GM19043 (cell line): ENCODE data around the gene DIP2A.
"Not testable (repeated sequence)": the region's sequence is repeated elsewhere in the genome, so short reads cannot be mapped to it uniquely, and the experiment has no call there.

Source experiments
- ATAC-seq: cut with Tn5 transposase; IDR thresholded peaks from one replicate; pipeline ENCODE4 v1.9.1; 2021; ENCODE audit warnings: low read depth; ENCODE audit not compliant: unreplicated experiment

Gene DIP2A

GRCh38 chr21:46425571-46425970 lies 33.1 kb upstream of the DIP2A start:
- ATAC-seq, result no peak

GRCh38 chr21:46426313-46427046 lies 32.2 kb upstream of the DIP2A start:
- ATAC-seq, result no peak

- ATAC-seq, result no peak
Measured at GRCh38 chr21:46427516-46427915, 31.2 kb upstream of the DIP2A start.

DNA sequence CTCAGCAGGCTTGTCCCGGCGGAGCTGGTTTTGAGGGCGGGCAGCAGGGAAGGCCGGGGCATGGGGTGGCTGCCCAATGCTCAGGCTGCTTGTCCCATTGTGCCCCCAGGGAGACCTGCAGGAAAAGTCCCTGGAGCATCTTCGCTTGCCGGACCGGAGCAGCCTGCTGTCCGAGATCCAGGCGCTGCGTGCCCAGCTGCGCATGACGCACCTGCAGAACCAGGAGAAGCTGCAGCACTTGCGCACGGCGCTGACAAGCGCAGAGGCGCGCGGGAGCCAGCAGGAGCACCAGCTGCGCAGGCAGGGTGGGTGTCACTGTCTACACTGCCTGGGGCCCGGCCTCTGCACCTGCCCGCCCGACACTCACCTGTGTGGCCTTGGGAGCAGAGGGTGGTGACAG lies 30.4 kb upstream of the DIP2A start:
- ATAC-seq, result no peak

GRCh38 chr21:46428987-46429710 lies 29.5 kb upstream of the DIP2A start:
- no peak for ATAC-seq

DNA sequence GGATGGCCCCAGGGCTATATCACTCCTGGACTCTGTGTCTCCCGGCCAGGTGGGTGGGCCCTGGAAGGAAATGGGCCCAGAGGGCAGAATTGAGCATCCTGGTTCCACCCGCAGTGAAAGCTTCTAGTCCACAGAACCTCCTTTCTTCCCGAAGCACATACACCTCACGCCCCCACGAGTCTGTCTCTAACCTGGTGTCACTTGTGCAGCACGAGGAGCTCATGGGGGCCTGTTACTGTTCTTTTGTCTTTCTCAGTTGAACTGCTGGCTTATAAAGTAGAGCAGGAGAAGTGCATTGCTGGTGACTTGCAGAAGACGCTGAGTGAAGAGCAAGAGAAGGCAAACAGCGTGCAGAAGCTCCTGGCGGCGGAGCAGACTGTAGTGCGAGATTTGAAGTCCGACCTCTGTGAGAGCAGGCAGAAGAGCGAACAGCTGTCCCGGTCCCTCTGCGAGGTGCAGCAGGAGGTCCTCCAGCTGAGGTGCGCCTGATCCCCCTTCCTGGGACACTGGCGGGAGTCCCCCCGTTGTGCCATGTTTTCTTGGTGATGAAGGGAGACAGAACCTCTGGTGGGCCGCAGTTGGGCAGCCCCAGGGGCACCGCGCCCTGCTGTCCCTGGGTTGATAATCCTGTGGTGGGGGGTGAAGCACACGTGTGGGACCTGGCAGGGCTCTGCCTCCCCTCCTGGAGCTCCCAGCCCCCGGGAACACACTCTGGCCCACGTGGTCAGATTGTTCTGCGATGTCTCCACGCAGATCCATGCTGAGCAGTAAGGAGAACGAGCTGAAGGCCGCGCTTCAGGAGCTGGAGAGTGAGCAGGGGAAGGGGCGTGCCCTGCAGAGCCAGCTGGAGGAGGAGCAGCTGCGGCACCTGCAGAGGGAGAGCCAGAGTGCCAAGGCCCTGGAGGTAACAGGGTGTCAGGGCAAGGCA lies 28.7 kb upstream of the DIP2A start:
- no peak for ATAC-seq

GRCh38 chr21:46431448-46431847 lies 27.2 kb upstream of the DIP2A start:
- ATAC-seq, result no peak

GRCh38 chr21:46431884-46432488 lies 26.7 kb upstream of the DIP2A start:
- no peak for ATAC-seq

GRCh38 chr21:46433116-46433515 lies 25.6 kb upstream of the DIP2A start:
- not testable (repeated sequence) for ATAC-seq

DNA sequence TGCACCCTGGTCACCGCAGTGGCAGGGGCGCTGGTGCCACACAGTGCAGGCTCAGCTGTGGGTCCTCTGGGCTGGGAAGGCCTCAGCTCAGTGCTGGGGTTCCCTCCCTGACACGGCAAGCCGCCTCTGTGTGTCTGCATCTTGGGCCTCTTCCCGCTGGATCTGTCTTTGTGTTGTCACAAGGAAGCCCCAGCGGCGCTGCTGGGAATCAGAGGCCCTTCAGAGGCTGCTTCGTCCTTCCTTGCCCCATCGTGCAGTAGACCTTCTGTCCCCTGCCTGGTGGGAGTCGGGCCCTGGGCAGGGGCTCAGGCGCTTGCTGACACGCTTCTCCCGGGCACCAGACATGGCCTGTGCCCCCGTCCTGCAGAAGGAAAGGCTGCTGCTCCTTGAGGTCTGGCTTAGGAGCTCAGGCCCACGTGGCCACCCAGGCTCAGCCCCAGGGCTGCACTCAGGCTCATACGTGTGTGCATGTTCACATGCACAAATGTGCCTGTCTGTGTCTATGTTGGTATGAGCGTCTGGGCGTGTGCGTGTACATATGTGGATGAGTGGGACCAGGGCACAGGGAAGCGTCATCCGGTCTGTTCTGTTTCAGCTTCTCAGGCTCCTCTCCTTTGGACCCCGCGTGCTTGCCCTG lies 24.3 kb upstream of the DIP2A start:
- ATAC-seq, result no peak

DNA sequence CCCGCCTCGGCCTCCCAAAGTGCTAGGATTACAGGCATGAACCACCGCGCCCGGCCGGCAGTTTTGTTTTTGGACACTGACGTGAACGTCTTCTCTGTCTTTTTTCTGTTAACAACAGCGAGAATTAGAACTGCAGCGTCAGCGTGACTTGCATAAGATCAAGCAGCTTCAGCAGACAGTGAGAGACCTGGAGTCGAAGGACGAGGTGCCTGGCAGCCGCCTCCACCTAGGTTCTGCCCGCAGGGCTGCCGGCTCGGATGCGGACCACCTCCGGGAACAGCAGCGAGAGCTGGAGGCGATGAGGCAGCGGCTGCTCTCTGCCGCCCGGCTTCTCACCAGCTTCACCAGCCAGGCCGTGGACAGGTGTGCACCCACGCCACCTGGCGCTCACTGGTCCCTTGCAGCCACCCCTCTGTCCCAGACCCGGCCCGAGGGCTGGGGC lies 22.9 kb upstream of the DIP2A start:
- ATAC-seq, result no peak

DNA sequence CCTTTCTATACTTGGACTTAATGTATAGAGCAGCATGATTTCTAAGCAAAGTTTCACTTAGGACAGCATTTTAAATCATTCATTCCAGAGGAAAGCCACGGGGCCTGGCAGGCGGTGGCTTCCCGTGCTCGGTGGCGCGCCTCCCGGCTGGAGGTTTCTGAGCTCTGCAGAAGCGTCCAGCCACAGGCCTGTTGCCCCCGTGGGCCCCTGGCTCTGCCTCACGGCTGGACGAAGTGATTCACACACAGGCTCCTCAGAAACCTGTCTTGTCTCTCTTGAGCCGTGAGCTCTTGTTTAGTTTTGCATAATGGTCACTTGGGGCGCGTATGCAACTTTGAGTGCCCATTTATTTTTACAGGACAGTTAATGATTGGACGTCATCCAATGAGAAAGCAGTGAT lies 22.1 kb upstream of the DIP2A start:
- ATAC-seq, result no peak

- no peak for ATAC-seq
Measured at GRCh38 chr21:46437096-46437498, 21.6 kb upstream of the DIP2A start.

- ATAC-seq, result no peak
Measured at GRCh38 chr21:46437511-46437910, 21.2 kb upstream of the DIP2A start.

DNA sequence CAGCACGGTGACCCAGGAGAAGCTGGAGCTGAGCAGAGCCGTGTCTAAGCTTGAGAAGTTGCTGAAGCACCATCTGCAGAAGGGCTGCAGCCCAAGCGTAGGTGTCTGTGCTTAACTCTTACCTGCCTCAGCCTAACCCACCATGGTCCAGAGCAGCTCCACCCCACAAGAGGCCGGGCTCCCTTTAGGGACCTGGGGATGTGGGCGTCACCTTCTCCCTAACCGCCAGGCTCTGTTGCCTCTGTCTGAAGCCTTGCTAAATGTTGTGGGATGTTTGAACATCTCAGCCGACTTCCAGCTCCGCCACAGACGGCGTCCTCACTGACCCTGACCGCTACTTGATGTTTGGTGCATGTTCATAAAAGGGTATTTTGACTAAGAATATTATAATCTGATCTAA lies 20.4 kb upstream of the DIP2A start:
- no peak for ATAC-seq

- no peak for ATAC-seq
Measured at GRCh38 chr21:46439906-46440305, 18.8 kb upstream of the DIP2A start.

GRCh38 chr21:46441331-46441730 lies 17.4 kb upstream of the DIP2A start:
- no peak for ATAC-seq

GRCh38 chr21:46441961-46442498 lies 16.7 kb upstream of the DIP2A start:
- ATAC-seq, result no peak

DNA sequence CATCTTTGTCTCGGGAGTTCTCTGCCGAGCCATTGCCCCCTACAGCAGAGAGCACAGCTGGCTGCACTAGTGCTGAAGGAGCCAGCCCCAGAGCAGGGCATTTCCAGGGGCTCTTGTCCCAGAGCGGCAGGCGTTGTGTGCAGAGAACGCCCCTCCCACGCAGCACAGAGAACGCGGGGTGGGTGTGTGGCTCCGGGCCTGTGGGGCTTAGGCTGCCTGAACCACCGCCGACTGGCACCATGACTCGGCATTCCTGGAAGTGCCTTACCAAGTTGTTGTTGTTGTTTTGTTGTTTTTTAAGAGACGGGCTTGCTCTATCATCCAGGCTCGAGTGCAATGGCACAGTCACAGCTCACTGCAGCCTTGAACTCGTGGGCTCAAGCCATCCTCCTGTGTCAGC lies 15.8 kb upstream of the DIP2A start:
- ATAC-seq, result no peak

DNA sequence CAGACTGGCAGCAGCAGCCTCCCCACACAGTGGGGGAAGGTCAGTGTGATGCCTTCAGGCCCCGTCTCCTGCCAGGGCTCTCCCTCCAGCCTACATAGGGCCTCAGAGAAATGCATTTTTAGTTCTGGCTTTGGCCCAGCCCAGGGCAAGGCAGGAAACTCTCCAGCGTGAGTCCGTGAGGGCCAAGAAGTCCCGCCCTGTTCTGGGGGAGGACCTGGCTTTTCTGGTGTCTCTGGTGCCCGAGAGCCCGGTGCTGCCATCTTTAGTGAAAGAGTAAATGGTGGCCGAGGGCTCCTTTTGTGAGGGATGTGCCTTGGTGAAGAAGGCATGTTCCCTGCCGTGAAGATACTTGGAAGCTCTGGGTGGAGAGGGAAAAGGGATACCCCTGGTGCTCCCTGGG lies 14.8 kb upstream of the DIP2A start:
- no peak for ATAC-seq
